Muscle of arm (tissue), 12 donors: ENCODE data around the gene RPS8. TPM values are rescaled to one million over a fixed set of nuclear protein-coding genes. Genes with fewer than 3 reads are reported as not detected.
"Not testable (repeated sequence)": the region's sequence is repeated elsewhere in the genome, so short reads cannot be mapped to it uniquely, and the experiment has no call there.

Experiments used
- DNase-seq: peaks from one replicate; pipeline ENCODE4 v3.0.0-alpha.2; 2013
- polyA plus RNA-seq, 12 donors: library from polyadenylated mRNA; unstranded; fragments of 120-200 nt; gene quantifications; one replicate each; pipeline ENCODE4 v1.2.1, GENCODE V29; 2013; ENCODE audit not compliant: insufficient read length in 12 of 12

RPS8 gene
- polyA plus RNA-seq, 12 donors: 2,504 to 4,101 (median 2,818) TPM

DNA sequence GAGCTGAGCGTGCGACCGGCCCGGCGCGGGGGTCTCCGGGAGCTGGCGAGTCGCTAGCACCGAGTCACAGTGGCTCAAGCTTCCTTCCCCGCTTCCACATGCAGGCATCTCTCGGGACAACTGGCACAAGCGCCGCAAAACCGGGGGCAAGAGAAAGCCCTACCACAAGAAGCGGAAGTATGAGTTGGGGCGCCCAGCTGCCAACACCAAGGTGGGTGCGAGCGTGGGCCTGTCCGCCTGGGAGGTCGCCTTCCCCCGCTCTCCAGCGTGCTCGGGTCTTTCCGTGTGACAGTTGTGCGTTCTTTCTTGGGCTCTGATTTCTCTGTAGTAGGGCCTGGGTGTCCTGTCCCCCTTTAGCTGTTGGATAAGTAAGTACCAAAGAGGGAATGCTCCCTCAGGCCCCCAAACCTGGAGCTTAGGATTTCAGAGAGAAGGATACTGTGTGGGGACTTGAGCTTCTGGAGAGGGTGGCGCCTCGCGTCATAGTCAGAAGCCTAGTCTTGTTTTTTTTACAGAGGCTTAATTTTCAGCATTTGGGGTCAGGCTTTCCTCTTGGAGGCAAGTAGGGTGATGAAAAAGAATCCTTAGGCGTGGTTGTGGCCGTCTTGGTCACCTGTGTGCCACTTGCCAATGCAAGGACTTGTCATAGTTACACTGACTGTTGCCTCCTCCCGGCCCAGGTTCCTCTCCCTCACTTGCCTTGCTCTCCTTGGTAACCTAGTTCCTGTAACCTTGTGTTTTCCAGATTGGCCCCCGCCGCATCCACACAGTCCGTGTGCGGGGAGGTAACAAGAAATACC is 790 bp downstream of the RPS8 start:
- DNase-seq: no peak

DNA sequence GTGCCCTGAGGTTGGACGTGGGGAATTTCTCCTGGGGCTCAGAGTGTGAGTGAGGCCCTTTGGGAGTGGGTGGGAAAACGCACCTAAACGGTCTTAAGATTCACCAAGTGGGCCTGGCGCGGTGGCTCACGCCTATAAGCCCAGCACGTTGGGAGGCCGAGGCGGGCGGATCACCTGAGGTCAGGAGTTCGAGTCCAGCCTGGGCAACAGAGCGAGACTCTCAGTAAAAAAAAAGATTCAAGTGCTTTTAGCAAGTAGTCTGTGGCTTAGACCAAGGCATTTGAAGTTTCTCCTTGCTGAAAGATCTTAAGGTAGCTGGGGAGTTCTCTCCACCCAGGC is 1.4 kb downstream of the RPS8 start:
- no peak for DNase-seq

DNA sequence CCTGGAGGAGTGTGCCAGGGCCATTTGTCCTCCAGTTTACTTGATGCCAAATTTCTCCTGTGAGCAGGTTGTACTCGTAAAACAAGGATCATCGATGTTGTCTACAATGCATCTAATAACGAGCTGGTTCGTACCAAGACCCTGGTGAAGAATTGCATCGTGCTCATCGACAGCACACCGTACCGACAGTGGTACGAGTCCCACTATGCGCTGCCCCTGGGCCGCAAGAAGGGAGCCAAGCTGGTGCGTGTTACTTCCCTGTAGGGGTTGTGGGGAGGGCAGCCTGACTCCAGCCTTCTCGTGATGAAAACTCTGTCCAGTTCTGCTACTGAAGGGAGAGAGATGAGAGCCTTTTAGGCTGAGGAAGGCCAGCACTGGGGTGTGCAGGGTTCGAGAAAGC is 2.2 kb downstream of the RPS8 start:
- no peak for DNase-seq

DNA sequence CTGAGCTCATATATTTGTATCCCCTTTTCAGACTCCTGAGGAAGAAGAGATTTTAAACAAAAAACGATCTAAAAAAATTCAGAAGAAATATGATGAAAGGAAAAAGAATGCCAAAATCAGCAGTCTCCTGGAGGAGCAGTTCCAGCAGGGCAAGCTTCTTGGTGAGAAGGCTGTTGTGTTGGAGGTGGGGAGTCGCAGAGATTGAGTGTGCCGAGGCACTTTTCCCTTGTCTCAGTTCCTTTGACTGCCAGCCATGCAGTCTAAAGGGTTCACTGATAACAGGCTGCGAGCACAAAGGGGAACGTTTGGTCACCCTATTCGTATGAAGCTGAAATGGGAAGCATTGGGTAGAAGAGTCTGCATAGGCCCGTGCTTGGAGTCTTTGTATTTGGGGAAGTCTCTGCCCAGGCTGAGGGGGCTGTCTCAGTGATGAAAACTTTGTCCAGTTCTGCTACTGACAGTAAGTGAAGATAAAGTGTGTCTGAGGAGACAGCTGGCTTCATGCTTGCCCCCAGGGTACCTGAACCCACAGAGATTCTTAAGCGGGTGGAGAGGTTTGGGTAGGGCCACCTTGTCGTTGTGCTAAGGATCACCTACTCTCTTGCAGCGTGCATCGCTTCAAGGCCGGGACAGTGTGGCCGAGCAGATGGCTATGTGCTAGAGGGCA is 2.8 kb downstream of the RPS8 start:
- DNase-seq: no peak

DNA sequence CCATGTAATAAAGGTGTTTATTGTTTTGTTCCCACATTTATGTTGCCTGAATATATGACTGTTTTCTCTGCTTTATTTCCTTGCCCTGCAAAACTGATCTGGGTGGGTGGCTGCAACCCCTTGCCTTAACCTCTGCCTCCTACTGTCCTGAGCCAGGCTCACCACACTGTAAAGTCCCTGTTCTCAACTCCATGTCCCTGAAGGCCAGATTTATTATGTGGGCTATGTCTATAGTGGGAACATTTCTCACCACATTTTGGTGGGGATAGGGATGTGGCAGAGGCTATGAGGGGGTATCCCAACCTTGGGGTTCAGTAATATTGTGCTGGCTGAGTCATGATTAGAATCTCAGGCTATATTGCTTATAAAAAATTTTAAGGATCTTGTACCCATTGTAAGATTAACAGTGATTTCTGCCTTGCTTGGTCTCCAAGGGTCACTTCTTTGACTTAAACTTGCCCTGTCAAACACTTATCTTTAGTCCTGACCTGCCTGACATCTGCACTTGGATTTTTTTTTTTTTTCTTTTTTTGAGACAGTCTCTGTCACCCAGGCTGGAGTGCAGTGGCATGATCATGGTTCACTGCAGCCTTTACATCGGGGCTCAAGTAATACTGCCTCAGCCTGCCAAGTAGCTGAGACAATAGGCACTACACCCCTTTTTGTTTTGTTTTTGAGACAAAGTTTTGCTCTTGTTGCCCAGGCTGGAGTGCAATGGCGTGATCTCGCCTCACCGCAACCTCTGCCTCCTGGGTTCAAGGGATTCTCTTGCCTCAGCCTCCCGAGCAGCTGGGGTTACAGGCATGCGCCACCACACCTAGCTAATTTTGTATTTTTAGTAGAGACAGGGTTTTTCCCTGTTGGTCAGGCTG is 3.6 kb downstream of the RPS8 start:
- no peak for DNase-seq

DNA sequence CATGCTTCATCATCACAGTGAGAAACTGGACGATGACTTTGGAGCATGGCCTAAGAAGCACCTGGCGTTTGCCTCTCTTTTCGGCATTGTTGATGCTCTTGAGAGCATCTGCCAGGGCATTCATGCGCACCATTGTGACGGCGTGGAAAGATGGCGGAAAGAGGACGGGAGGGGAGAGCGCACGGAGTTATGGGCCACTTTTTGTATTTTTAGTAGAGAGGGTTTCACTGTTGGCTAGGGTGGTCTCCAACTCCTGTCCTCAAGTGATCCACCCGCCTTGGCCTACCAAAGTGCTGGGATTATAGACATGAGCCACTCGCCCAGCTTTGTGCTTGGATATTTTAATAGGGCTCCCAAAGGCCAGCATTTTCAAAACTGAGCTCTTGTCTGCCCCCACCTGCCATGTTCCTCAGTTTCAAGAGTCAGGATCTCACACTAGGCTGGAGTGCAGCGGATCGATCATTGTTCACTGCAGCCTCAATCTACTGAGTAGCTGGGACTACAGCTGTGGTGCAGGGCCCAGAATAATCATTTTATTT is 5.3 kb downstream of the RPS8 start:
- no peak for DNase-seq

DNA sequence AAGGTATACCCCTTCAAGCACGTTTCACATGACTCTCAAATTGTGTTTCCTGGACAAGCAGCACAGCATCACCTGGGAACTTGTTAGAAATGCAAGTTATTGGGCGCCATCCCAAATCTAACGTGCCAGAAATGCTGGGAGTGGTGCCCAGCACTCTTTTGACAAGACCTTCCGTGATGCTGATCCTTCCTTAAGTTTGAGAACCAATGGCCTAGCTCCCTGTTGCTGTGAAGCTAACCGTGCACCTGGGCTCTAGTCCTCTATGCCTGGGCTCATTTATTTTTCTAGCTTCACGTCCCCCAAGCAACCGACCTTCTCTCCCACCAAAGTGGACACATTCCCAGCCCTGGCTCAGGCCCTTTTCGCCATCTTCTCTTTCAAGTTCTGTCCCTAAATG is 8.4 kb downstream of the RPS8 start:
- no peak for DNase-seq

DNA sequence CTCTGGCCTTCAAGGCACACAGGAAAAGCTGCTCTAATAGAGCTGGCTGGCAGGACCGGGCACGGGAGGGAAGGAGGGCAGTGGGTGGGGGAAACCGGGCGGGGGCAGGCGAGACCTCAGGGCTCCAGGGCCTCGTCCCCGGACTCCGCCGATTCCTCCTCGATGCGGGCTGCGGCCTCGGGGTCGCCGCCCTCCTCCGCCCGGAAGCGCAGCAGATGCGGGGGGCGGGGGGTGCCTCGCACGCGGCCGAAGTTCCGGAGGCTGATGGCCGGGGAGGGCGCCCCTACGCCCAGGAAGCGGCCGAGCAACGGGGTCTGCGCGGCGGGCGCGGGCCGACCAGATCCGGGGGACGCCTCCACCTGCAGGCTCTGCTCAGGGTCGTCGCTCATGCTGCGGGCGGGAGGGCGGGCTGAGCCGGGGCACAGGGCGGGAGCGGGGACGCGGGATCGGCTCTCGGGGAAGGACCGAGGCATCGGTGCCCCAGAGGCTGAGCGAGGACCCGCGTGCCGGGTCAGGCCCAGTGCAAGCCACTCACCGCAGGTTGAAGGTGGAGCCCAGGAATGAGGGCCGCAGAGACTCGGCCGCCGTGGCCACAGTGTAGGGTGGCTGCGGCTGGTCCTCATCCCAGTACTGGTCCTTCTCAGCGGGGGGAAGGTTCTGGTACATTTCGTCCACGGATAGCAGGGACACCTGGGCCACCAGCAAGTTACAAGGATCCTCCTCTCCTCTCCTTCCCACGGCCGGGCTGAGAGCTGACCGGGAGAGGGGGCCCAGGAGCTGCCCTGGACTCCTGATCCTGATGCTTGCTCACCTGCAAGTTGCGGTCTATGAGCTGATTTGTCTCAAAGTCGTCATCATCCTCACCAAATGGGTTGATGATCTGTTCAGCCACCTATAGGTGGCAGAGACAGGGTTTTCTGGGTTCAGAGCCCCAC is 9.0 kb downstream of the RPS8 start:
- no peak for DNase-seq

DNA sequence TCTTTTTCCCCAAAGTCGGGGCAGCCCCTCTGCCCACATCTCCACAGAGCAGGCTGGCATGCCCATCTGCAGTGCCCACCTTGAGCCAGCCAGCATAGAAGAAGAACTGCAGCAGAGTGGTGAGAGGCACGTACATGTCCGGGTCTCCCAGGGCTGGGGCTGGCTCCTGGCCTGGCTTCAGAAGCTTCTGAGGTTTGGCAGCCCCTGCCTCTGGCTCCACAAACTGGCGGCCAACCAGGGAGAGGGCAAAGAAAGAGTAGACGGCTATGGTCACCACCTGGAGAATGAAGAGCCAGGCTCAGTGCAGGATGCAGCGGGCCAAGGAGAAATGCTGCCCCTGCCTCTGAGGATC is 9.7 kb downstream of the RPS8 start:
- no peak for DNase-seq

DNA sequence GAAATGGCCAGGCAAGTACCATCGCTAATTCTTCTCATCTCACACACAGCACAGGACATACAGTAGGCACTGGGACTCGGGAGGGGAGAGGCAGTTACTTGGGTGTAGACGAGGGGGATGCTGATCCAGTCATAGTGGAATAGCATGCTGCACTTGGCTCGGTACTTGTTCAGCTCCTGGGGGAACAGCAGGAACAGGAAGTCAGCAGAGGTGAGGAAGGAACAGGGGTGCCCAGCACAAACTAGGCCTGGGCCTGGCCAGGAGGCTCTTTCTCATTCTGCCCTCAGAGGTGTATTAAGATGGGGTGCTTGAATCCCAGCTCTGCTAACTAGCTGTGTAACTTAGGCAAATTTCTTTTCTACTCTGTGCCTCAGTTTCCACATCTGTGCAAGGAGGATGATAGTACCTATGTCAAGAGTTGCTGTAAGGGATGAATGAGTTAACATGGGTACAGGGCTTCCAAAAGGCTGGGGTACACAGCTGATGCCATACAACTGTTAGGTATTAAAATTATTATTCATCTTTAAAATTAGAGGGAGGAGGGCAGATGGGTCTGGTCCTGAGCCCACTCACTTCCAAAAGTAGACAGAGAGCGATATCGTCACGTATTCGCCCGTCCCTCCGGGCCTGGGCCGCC is 10.3 kb downstream of the RPS8 start:
- DNase-seq: no peak

DNA sequence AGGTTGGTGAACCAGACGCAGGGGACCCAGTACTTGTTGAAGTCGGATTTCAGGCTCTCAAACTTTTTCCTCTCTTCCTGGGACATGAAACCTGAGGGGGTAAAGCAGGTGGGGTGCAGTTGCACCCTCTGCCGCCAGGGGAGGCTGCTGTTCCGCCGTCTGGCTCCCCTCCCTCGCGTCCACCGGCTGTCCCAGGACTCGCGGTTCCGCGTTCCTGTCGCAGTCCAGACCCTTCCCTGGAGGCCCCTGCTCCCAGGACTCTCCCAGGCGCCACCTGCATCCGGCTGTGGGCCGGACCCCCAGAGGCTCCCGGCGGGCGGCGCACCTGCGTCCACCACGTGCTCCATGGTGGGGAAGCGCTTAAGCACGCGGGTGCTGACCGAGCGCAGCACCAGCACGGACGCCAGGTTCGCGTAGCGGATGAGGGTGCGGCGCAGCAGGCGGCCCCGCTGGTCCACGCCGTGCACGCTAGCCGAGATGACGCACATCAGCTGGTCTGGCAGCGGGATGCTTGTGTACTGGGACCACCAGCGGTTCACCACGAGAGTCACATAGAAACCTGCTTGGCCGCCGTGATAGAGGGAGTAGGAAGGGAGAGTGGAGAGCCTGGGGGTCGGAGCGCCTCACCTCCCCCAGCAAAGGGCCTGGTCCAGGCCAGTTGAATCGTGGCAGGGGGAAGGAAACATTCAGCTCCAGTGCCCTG is 10.9 kb downstream of the RPS8 start:
- no peak for DNase-seq

DNA sequence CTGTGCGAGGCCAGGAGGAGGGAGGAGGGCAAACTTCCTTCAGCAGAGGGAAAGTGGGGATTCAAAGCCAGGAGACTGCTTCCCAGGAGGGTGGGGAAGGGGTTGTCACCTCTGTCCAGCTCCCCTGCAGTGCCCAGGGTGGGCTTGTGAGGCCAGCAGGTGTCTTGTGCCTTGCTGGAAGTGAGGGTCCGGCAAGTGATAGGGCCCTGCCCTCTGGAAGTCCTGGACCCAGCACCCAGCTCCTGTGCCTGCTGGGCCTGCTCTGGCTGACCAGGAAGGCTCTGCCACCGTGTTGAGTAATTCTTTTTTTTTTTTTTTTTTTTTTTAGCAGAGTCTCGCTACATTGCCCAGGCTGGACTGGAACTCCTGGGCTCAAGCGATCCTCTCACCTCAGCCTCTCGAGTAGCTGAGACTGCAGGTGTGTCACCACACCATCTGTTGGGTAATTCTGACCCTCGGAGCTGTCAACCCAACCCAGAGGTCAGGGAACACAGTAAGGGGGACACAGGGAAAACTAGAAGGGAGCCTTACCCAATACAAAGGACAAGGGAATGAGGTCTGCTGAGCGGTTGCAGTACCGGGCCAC is 11.6 kb downstream of the RPS8 start:
- no peak for DNase-seq

DNA sequence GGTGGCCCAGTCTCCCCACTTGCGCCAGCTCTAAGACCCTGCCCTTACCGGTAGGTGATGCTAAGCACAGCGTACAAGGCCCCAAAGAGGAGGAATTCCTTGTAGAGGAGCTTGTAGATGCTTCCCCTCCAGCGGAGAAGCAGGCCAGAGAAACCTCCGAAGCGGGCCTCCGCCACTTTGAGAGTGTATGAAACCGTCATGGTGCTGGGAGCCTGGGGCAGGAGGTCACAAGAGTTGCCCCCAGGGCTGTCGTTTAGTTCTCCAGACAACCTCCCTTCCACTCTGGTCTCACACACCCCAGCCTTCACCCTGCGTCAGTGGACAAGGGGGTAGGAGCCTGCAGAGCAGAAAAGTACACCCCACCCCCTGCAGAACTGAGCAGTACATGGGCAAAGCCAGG is 12.2 kb downstream of the RPS8 start:
- DNase-seq: no peak

DNA sequence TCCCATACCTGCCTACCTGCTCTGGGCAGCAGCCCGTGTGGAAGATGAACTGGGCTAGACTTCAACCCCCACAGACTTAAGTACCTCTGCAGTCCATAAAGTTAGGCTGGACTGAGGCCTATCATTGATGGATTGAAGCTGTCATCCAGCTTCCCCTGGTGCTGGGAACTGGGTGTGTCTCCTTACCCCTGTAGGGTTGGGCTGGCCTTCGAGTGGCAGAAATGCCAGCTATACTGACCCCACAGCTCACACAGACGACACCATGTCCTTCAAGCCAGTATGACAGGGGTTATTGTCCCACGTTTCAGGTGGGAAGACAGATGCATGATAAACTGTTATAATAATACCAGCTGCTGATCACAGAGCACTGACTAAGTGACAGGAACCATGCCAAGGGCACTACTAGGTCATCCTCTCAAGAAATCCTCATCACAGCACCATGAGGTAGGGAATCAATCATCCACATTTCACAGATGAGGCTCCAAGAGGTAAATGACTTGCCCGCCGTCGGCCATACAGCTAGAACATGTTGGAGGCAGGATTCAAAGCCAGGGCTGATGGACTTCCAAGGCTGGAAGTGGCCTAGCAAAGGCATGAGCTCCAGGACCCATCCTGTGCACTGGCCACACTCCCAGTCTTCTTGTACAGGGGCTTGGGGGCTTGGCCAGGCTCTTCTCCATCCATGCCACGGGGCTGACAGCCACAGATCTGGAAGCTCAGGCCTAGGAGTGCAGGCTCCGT is 12.9 kb downstream of the RPS8 start, which contains the start of gene BEST4:
Gene BEST4, minus strand, starts transcription at position 51 of the 741 bp plus-strand sequence. CDS start 465 bp downstream, outside the sequence.
- no peak for DNase-seq

DNA sequence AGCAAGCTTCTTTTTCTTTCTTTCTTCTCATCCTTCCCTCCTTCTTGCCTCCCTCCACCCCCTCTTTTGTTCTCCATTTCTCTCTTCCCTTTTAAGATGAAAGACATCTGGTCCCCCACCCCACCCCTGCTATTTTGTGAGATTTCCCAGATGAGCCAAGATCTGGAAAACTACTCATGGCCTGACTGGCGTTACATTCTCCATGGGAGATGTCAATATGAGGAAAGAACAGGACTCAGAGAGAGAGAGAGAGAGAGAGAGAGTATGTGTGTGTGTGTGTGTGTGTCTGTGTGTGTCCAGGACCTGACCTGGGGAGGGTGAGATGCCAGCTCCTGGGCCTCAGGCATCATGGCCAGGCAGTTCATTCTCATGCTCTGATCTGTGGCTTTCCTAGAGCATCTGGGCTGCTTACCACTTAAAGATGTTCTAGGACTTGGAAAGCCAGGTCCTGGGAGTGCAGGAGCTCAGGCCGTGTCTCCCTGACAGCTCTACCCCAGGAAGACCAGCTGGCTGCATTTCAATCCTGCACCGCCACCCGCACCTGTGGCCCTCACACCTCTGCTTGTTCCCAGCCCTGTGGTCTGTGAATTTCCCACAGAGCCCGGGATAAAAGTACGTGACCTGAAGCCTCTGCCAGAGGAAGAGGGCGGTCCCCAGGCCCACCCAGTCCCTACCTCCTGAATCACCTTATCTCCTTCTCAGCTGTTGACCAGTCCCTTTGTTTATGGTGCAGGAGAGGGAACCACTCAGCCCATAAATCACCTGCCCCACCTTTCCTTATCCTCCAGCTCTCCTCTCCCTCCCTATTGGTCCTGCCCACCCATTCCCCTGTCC is 15.8 kb downstream of the RPS8 start:
- DNase-seq: no peak

DNA sequence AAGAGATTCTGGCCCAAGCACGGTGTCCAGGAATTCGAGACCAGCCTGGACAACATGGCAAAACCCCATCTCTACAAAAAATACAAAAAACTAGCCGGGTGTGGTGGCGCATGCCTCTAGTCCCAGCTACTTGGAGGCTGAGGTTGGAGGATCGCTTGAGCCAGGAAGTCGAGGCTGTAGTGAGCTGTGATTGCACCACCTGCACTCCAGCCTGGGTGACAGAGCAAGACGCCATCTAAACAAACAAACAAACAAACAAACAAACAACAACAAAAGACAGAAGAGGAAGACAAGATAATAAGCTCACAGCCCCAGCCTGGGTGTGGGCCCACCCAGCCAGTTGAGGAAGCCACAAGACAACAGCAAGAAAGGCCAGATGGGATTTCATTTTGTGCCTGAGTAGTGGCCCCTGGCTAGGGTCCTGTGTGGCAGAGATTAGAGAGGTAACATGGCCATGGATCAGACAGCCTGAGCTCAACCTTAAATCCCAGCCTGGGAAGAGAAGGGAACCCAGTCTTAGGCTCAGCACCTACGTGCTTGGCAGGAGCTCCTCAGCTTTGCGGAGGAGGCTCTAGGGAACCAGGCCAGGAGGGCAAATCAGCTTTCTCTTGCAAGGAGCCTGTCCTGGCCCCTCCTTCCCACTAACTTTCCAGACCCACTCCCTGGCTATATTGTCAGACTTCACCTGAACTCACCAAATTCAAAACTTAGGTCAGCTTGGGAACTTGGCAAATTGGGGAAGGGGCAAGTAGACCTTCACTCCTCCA is 17.6 kb downstream of the RPS8 start:
- DNase-seq: no peak

DNA sequence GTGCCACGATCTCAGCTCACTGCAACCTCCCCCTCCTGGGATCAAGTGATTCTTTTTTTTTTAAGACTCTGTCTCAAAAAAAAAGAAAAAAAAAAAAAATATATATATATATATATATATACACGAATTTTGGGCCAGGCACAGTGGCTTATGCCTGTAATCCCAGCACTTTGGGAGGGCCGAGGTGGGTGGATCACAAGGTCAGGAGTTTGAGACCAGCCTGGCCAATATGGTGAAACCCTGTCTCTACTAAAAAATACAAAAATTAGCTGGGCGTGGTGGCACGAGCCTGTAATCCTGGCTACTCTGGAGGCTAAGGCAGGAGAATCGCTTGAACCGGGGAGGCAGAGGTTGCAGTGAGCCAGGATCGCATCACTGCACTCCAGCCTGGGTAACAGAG is 22.5 kb downstream of the RPS8 start:
- DNase-seq: not testable (repeated sequence)
